GM19467 (cell line): Measurements from ENCODE around the gene AGAP3.

Source experiments
- ATAC-seq: cut with Tn5 transposase; IDR thresholded peaks from one replicate; pipeline ENCODE4 v1.9.1; 2021; ENCODE audit warnings: mild to moderate bottlenecking, moderate library complexity; ENCODE audit not compliant: unreplicated experiment

AGAP3 gene

DNA sequence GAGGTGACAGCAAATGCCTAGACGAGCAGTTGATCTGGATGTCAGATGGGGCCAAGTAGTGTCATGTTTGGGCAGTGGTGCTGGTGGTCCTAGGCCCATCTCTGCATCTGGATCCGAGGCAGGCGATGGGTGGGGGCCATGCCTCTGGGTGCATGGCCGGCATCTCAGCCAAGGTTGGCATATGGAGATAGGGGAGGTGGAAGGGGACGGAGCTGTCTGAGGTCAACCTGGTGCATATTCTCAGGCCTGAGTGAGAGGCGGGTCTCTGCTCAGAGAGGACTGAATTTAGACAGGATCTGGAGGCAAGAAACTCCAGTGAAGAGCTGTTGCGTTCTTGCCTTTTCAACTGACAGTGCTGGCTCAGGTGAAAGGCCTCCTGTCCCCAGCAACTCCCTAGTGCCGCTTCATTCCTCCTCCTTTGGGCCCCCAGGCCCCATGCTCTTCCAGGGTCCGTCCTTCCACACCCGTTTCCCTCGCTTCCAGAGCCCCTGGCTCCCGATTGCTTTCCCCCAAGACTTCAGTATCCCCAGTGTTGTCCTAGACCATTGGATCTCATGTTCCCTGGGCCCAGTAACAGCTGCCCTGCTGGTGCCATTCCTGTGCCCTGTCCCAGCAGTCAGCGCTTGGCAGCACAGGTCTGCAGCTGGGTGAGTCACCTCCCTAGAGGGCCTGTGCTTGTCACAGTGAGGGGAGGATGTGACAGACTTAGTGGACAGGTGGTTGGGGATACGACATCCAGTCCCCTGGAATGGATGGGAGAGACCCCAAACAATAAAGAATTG is 48.7 kb downstream of the AGAP3 start:
- ATAC-seq: no peak

DNA sequence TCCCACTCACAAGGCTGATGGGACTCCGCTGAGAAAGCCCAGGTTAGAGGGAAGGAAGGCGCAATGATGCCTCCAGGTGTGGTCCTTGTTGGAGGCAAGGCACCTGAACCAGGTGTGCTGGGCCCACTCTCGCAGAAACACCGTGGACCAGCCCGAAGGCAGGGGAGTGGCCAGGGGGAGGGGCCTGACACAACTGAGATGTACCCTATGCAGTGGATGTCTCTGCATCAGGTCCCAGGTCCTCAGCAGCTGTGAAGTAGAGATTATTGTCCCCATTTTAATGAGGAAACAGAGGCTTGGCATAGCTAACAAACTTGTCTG is 49.2 kb downstream of the AGAP3 start:
- ATAC-seq: no peak

DNA sequence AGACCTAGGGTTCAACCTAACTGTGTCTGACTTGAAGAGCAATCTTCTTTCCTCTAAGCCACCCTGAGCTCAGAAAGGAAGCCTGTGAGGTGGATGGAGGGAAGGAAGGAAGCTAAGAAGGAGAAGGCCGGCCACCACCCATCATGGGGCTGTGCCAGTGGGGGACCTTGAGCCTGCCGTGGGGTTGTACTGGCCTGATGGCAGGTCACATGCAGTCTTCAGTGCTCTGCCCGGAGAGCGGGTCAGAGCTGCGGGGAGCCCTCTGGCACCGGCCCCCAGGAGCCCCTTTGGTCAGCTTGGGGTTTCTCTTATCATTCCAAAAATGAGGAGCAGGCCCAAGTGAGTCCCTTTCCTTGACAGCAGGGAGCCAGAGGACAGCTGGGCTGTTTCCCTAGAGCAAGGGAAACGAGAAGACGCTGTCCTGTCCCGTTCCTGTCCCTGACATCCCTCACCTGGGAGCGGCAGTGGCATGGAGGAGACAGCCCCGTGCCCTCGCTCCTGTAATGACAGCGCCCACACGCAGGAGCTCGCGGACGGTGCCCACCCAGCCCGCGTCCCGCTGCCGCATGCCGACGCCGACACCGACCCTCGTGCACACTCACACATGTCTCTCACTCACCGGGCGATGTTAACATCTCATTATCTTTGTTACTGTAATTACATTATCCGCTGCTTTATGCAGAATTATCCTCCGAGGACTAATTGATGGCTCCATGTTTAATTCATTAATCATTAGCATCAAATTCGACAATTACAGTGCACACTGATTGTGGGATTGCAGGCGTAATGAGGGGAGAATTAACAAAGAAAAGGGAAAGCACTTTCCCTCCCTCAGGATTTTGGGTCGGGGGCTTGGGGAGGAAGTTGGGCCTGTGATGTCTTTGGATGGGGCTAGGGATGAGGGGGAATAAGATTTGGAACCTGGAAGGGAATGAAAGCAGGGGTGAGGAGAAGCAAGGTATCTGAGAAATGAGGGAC is 49.9 kb downstream of the AGAP3 start:
- no peak for ATAC-seq

DNA sequence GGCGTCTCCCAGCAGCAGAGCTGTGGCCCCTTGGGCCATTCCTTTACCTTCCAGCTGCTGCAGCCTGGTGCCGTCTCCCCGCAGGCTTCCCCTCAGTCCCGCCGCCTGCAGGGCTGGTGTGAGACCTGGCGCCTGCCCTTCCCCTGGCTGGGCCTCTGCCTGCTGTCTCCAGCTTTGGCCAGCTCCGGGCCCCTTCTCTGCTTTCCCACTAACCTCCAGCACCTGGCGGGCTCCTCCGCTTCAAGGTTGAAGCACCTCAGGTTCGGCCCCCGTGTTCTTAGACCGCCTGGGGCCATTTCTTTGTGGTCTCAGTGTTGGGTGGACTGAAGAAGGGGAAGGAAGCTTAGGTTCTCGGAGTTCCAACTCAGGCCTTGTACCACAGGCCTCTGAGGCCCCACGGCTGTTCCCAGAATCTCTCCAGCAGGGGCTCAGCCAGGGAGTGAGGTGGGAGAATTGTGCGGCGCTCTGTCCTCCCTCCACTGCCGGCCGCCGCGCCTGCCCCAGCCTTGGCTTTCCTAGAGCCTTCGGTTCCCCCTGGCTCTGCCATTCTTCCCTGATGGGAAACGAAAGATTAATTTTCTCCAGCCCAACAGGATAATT is 50.9 kb downstream of the AGAP3 start:
- ATAC-seq: no peak

DNA sequence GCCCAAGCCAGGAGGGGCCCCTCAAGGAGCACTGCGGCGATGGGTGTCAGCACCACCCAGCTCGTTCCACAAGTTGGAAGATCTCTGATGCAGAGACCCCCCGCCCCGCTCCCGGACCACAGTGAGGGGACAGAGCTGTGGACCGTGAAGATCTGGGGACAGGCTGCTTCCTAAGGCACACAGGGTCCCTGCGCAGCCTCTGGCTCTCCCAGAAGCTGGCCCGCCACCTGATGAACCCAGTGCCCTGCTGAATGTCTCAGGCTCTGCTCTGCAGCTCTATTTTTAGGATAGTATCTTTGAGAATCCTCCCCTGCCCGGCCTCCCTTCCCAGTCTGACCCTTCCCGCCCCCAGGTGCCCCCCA is 51.5 kb downstream of the AGAP3 start:
- no peak for ATAC-seq

DNA sequence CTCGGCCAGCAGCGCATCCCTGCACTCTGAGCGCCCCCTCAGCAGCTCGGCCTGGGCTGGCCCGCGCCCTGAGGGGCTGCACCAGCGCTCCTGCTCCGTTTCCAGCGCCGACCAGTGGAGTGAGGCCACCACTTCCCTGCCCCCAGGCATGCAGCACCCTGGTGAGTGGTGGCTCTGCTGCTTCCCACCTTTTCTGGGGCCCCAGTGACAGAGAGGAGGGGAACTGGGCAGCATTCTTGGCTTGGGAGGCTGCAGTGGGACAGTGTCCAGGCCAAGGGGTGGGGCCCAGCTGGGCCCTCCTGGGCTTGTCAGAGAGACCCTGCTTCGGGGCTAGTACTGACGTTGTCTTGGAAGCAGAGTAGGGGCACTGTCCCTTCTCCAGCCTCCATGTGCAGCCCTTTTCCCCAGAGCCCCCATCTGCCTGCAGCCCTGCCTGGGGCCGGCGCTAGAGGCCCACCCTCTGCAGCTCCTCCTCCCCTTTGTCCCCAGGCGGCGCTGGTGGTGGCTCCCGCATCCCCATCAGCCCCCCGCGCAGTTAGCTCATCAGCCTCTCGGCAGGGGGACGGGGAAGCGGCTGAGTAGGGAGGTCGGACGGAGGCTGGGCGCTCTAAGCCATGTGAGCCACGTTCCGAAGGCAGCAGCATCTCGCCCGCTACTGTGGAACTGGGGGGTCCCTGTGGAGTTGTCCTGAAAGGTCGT is 52.0 kb downstream of the AGAP3 start:
- ATAC-seq: no peak

DNA sequence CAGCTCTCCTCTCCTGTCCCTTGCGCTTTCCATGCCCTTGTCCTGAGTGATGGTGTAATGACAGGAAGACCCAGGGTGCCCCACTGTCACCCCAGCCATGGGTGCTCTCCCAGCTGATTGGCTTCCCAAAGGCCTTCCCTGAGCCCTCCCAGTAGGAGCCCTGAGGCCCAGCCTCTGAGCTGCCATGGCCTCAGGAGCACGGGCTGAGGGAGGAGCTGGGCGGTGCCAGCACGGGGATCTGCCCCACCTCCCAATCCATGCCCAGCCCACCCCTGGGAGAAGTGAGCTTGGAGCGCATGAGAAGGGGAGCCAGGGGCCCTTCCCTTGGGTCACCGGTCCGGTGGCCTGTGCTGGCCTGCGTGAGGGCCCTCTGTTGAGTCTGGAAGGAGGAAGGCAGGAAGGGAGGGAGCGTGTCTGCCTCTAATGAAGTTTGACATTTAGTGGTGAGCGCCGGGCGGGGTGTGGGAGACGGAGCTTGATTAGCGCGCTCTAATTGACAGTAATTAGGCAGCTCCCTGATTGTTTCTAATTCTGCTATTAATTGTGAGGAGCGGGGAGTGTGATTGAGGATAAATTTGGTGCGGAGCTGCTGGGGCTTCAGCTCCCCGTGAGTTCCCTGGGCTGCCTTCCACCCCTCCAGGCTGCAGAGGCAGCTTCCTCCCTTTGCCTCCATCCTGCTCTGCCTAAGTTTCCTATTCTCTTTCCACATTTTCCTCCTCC is 53.0 kb downstream of the AGAP3 start:
- no peak for ATAC-seq

DNA sequence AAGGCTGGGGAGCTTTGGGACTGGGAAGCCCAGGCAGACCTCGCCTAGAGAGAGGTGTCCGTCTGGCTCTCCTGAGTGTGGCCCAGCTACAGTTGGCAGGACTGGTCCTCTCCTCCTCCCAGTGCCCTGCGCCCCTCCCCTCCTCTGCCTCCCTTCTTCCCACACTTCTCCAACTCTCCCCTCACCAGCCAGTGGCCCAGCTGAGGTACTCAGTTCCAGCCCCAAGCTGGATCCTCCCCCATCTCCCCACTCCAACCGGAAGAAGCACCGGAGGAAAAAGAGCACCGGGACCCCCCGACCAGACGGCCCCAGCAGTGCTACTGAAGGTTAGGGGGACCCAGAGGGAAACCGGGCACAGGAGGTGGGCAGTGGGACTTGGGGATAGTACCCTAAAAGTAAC is 53.5 kb downstream of the AGAP3 start:
- ATAC-seq: no peak

DNA sequence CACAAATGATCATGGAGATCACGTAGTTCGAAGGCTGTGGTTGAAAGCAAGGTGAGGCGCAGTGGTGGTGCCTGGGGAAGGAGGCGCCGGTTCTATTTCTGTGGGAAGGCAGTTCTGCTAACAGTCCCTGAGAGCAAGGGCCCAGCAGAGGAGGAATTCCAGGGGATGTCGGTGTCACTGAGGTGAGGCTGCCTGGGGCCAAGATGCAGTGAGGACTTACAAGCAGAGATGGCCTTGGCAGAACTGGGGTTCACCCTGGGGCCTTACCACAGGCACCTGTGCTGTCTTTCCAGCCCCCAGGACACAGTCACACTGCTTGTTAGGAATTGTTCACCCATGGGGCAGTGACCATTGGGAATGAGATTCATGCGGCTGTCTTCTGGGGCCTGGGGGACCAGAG is 54.6 kb downstream of the AGAP3 start:
- ATAC-seq: no peak

DNA sequence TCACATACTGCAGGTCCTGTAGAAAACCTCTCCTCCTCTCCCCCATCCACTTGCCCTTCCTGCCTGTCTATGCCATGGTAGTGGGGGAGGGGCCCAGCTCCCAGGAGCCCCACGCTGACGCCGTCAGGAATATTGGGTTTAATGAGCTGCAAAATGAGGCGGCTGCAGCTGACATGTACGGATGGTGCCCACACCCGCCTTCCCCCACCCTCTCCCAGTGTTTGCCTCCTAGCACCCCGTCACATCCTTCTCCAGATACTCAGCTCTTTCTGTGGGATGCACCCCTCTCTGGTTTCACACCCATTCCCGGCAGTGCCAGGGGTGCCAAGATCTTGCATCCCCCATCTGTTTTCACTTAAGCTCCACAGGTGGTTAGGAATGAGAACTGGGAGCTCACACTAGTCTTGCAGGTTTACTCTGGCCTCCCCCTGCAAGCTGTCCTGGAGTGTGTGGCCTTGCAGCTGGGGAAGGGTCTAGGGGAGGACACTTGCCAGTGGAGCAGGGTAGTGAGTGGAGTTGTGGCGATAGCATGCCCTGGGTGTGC is 55.1 kb downstream of the AGAP3 start:
- ATAC-seq: no peak

DNA sequence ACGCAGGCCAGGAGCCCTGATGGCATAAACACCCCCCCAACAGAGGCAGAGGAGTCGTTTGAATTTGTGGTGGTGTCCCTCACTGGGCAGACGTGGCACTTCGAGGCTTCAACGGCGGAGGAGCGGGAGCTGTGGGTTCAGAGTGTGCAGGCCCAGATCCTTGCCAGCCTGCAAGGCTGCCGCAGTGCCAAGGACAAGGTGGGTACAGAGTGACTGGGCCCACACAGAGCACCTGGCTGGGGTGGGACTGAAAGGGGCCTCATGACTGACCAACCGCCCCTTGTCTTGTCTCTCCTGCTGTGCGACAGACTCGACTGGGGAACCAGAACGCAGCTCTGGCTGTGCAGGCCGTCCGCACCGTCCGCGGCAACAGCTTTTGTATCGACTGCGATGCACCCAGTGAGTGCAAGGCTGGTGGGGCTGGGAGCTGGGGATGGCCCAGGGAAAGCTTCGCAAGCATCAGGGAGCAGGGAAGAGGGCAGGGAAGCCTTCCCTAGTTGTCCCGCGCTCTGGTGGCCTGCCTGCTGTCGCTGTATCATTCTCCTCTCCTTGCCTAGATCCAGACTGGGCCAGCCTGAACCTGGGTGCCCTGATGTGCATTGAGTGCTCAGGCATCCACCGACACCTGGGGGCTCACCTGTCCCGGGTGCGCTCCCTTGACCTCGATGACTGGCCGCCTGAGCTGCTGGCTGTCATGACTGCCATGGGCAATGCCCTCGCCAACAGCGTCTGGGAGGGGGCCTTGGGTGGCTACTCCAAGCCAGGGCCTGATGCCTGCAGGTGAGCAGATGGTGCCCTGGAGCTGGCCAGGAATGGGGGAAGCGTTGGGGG is 55.8 kb downstream of the AGAP3 start:
- ATAC-seq: no peak

DNA sequence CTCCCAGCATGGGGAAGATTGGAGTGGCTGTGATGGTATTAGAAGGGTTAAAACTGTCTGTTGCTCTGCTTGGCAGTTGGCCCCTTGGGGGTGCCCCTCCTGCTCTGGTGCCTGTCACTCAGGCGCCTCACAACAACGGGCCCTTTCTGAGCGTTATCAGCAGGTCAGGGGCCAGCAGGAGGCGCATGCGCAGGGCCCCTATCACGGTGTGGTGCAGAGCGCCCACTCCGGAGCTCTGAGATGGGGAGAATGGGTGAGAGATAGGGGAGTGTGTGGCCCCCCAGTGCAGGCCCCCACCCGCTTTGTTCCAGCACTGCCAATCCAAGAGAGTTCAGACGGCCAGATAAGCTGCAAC is 56.4 kb downstream of the AGAP3 start:
- ATAC-seq: no peak

DNA sequence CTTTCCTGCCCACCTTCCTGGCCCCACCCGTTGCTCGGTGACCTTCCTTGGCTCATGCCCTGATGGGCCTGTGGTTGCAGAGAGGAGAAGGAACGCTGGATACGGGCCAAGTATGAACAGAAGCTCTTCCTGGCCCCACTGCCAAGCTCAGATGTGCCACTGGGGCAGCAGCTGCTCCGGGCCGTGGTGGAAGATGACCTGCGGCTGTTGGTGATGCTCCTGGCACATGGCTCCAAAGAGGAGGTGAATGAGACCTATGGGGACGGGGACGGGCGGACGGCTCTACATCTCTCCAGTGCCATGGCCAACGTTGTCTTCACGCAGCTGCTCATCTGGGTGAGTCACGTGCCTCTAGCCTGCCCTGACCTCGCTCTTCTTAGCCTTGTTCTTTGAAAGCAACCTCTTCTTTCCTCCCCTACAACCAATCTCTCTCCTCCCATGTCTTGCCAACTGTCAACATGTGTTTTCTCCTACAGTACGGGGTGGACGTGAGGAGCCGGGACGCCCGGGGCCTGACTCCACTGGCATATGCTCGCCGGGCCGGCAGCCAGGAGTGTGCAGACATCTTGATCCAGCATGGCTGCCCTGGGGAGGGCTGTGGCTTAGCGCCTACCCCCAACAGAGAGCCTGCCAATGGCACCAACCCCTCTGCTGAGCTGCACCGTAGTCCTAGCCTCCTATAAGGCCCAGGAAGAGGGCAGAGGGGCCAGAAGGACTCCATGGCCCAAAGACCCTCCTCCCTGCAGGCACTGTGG is 57.2 kb downstream of the AGAP3 start:
- ATAC-seq: no peak

DNA sequence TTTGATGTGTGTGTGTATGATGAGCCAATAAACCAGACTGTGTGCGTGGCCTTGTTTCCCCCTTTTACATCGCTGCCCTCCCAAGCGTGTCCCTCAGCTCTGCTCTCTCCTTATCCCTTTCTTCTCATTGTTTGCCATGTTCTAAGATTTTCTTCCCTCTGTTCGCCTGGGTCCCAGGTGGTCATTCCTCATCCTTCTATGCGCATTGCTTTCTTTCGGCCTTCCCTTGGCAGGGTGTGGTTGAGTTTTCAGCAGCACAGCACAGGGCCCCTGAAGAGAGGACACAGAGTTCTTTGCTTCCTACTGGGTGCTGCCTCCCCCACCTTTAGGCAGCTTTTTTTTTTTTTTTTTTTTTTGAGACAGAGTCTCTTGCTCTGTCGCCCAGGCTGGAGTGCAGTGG is 58.1 kb downstream of the AGAP3 start:
- no peak for ATAC-seq

DNA sequence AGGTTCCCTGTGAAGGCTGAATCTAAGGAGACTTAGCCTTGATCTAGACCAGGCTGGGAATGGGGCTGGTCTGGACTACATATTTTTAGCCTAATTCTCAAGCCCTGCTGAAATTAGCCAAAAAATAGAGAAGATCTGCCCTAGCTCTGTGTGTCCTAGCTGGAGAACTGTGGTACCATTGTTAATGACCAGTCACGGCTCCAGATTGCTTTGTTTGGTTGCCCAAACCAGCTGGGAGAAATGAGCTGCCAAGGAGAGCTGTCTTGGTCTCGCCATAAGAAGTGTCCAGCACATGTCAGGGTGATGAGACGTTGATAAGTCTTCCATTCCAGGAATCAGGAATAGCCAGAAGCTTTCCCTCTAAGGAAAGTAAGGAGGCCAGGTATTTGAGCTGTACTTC is 60.5 kb downstream of the AGAP3 start:
- ATAC-seq: no peak

DNA sequence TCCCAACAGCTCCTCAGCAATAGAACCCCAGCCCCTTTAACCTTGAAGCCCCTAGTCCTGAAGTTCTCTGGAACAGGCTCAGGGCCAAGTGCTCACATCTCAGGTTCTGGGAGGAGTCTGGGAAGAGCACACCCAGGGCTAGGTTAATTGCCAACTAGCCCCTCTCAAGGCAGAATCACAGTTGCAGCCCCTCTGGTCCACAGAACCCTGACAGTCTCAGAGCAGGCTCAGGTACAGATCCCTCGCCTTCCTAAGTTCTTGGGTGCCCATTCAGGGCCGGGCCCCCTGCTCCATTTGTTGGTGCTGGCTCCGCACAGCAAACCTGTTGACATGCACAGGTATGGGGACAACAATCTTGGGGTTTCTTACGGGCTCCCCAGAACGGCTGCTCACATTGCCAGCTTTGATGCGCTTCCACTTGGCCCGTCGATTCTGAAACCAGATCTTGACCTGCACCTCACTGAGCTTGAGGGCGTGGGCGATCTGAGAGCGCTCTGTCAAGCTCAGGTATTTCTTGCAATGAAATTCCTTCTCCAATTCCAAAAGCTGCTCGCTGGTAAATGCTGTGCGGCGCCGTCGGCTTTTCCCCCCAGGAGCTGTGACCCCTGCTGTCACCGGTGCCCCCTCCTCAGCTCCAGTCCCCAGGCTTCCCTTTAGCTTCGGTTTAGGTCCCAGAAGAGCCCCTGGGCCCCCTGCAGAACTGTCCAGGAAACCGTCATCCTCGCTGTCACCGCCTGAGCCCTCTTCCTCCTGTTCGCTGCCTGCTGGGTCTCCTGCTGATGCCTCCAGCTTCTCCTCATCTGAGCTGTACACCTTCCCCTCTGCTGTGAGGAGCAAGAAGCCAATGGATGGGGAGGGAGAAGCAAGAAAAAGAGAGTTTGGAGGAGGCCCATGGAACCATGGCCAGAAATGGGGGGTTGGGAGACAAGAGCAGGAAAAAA is 62.3 kb downstream of the AGAP3 start:
- no peak for ATAC-seq

DNA sequence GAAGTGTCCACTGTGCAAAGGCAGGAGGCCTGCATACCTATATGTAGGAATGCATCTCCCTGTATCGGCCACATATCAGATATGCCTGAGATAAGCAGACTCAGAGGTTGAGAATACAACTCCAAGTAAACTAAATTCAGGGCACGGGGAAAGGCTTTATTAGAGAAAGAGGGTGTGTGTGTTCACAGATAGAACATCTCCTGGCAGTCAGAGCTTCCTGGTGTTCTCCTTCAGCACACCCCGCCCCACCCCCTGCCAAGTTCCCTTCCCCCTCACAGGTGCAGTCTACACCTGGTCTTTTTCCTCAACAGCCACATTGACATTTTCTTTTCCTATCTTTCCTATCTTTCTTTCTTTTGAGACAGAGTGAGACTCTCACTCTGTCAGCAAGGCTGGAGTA is 64.1 kb downstream of the AGAP3 start:
- no peak for ATAC-seq
